Sigmoid colon (tissue), 7 donors: Measurements from ENCODE around the gene SRSF8. TPM values are rescaled to one million over a fixed set of nuclear protein-coding genes. Genes with fewer than 3 reads are reported as not detected.
A peak's percentile ranks its signal among the peaks of the same experiment; 100 is the strongest.

Experiments used
- DNase-seq: peaks from one replicate; pipeline ENCODE4 v3.0.0-alpha.2; 2019
- H3K27ac ChIP-seq, 4 donors: fragments of 200-600 bp; sonication (generic); one replicate each; pipeline ENCODE4 v1.5.1; 2016 to 2019; ENCODE audit warnings: mild to moderate bottlenecking in 1 of 4
- H3K27me3 ChIP-seq, 3 donors: fragments of 200-600 bp; sonication (generic); one replicate each; pipeline ENCODE4 v1.5.1; 2019; ENCODE audit warnings: mild to moderate bottlenecking in 1 of 3
- H3K36me3 ChIP-seq, 4 donors: fragments of 200-600 bp; sonication (generic); one replicate each; pipeline ENCODE4 v1.5.1; 2016 to 2019
- H3K4me1 ChIP-seq, 4 donors: fragments of 200-600 bp; sonication (generic); one replicate each; pipeline ENCODE4 v1.5.1; 2017 to 2019
- H3K4me3 ChIP-seq, 4 donors: fragments of 200-600 bp; sonication (generic); one replicate each; pipeline ENCODE4 v1.5.1; 2017 to 2019; ENCODE audit warnings: mild to moderate bottlenecking in 2 of 4, moderate library complexity in 1 of 4
- H3K9me3 ChIP-seq, 4 donors: fragments of 200-600 bp in 3 of 4; sonication (generic) in 3 of 4; one replicate each; pipeline versions ENCODE4 v1.5.1 to v1.6.1; 2013 to 2019
- CTCF ChIP-seq, 4 experiments: fragments of 450-650 bp in 3 of 4; fragments of 200-600 bp in 1 of 4; IDR thresholded peaks; one replicate each; pipeline ENCODE4 v1.5.1; 2016 to 2019; ENCODE audit warnings: antibody characterized with exemption in 4 of 4, mild to moderate bottlenecking in 3 of 4, moderate library complexity in 2 of 4
- EP300 ChIP-seq, 4 donors: sonication (generic); formaldehyde crosslinking; IDR thresholded peaks; one replicate each; pipeline ENCODE4 v1.6.1; 2017; ENCODE audit warnings: antibody characterized with exemption in 4 of 4
- POLR2A ChIP-seq, 2 donors: fragments of 450-650 bp; IDR thresholded peaks; one replicate each; pipeline ENCODE4 v1.6.1; 2016; ENCODE audit warnings: antibody characterized with exemption in 2 of 2, mild to moderate bottlenecking in 2 of 2, moderate library complexity in 2 of 2
- POLR2AphosphoS5 ChIP-seq, 4 donors: sonication (generic); formaldehyde crosslinking; IDR thresholded peaks; one replicate each; pipeline ENCODE4 v1.6.1; 2017; ENCODE audit warnings: antibody characterized with exemption in 4 of 4
- WGBS, 2 donors: extraction: QIAGEN DNeasy Blood & Tissue Kit; methylation state at CpG; one replicate each; pipeline ENCODE4 v1.1.7; 2013; 5-methylcytosine and 5-hydroxymethylcytosine counted together
- intact Hi-C: fragments of 100-400 bp; cut with DNase I; formaldehyde crosslinking; loops from one replicate; pipeline ENCODE4 v1.15.1; 2023
- polyA plus RNA-seq, 3 donors: library from polyadenylated mRNA; stranded (reverse); fragments of 200-250 nt; gene quantifications; one replicate each; pipeline ENCODE4 v1.2.3, GENCODE V29; 2013
- total RNA-seq, 4 donors: library from RNA; depleted of rRNA; stranded (reverse); fragments of >200 nt; gene quantifications; one replicate each; pipeline ENCODE4 v1.1.0, GENCODE V29; 2016
- donor health status: healthy with polysubstance abuse.
- donor health status: Bipolar disorder and iron deficiency.
- donor health status: healthy.

SRSF8 gene
- total and polyA plus RNA-seq, 7 donors: 15.0 to 54.7 (median 30.4) TPM

- Histone ChIP-seq H3K4me1 (no peaks in the 10 kb centered on the region), H3K36me3 (no peaks in the 10 kb centered on the region), H3K27me3 (peaks cover 0 to 6% (median 0%) of the 10 kb centered on the region in 3 donors), H3K27ac (no peak overlapping the region), H3K9me3 (no peaks in the 10 kb centered on the region), H3K4me3 (no peak overlapping the region)
- WGBS, 2 donors: 95 to 96% methylated on average over 8 of the region's 8 CpGs
- DNase-seq: no peak
- TF ChIP-seq CTCF (IDR thresholded peaks at IDR 0.05) (no peak), EP300 (IDR thresholded peaks at IDR 0.05) (no peak), POLR2A (IDR thresholded peaks at IDR 0.05) (no peak), POLR2AphosphoS5 (IDR thresholded peaks at IDR 0.05) (no peak)
- intact Hi-C loops: no loop called here
Observed at GRCh38 chr11:95057959-95058358, 8.8 kb upstream of the SRSF8 start.

- H3K4me1 ChIP-seq: no peaks in the 10 kb centered on the region
- TF ChIP-seq POLR2A (IDR thresholded peaks at IDR 0.05) (no peak), EP300 (IDR thresholded peaks at IDR 0.05) (no peak), POLR2AphosphoS5 (IDR thresholded peaks at IDR 0.05) (no peak)
- no peak for DNase-seq
- WGBS, 2 donors: 87 to 95% methylated on average over 1 of the region's 1 CpG
- intact Hi-C loops: no loop called here
- H3K4me3 ChIP-seq: no peak overlapping the region
- H3K9me3 ChIP-seq: no peaks in the 10 kb centered on the region
- H3K27me3 ChIP-seq: peaks cover 0 to 6% (median 0%) of the 10 kb centered on the region in 3 donors
- no peak overlapping the region for H3K27ac ChIP-seq
- H3K36me3 ChIP-seq: no peaks in the 10 kb centered on the region
Observed at GRCh38 chr11:95058621-95059020, 8.1 kb upstream of the SRSF8 start.

- no peaks in the 10 kb centered on the region for H3K4me1 ChIP-seq
- no peak for TF ChIP-seq EP300 (IDR thresholded peaks at IDR 0.05)
- no peak for TF ChIP-seq CTCF (IDR thresholded peaks at IDR 0.05)
- TF ChIP-seq POLR2AphosphoS5 (IDR thresholded peaks at IDR 0.05): no peak
- no peak for TF ChIP-seq POLR2A (IDR thresholded peaks at IDR 0.05)
- H3K9me3 ChIP-seq: no peaks in the 10 kb centered on the region
- no peak for DNase-seq
- H3K36me3 ChIP-seq: no peaks in the 10 kb centered on the region
- 83 to 84% methylated on average over 6 of the region's 6 CpGs for WGBS, 2 donors
- peaks cover 0 to 6% (median 0%) of the 10 kb centered on the region in 3 donors for H3K27me3 ChIP-seq
- no peak overlapping the region for H3K27ac ChIP-seq
- intact Hi-C loops: no loop called here
- H3K4me3 ChIP-seq: no peak overlapping the region
Observed at GRCh38 chr11:95059046-95059445, 7.7 kb upstream of the SRSF8 start.

- no peak overlapping the region for H3K27ac ChIP-seq
- intact Hi-C loops: loop anchor here (5.0 to 10.0 kb wide), 5 partner anchors 167 to 722 kb away; partner anchors contain the start of genes AMOTL1, FAM76B and SESN3
- no peak overlapping the region for H3K4me3 ChIP-seq
- TF ChIP-seq EP300 (IDR thresholded peaks at IDR 0.05): no peak
- TF ChIP-seq CTCF (IDR thresholded peaks at IDR 0.05): no peak
- TF ChIP-seq POLR2A (IDR thresholded peaks at IDR 0.05): no peak
- TF ChIP-seq POLR2AphosphoS5 (IDR thresholded peaks at IDR 0.05): no peak
- no peaks in the 10 kb centered on the region for H3K9me3 ChIP-seq
- H3K4me1 ChIP-seq: peaks cover 0 to 20% (median 17%) of the 10 kb centered on the region in 4 donors
- DNase-seq: no peak
- no peaks in the 10 kb centered on the region for H3K27me3 ChIP-seq
- H3K36me3 ChIP-seq: no peaks in the 10 kb centered on the region
- WGBS, 2 donors: 96 to 98% methylated on average over 1 of the region's 1 CpG
Observed at GRCh38 chr11:95065336-95065735, 1.4 kb upstream of the SRSF8 start.

- TF ChIP-seq POLR2A (IDR thresholded peaks at IDR 0.05) (peak in 1 of 2 donors; percentile 50), CTCF (IDR thresholded peaks at IDR 0.05) (peak; percentile 52 to 74 (median 64)), EP300 (IDR thresholded peaks at IDR 0.05) (no peak), POLR2AphosphoS5 (IDR thresholded peaks at IDR 0.05) (peak; percentile 65 to 88 (median 72))
- Histone ChIP-seq H3K27me3 (no peaks in the 10 kb centered on the region), H3K36me3 (no peaks in the 10 kb centered on the region), H3K4me3 (peak overlapping the region; percentile 71 to 83 (median 80)), H3K4me1 (peaks cover 0 to 20% (median 17%) of the 10 kb centered on the region in 4 donors), H3K9me3 (no peaks in the 10 kb centered on the region), H3K27ac (peak overlapping the region; percentile 91 to 99 (median 98))
- DNase-seq: peak; percentile 93
- 0% methylated on average over 98 of the region's 98 CpGs for WGBS, 2 donors
- intact Hi-C loops: loop anchor here (2.0 to 10.0 kb wide), 7 partner anchors 94 to 720 kb away; partner anchors contain the start of genes AMOTL1, CWC15, FAM76B and KDM4D
Observed at GRCh38 chr11:95067039-95067840, 521 bp downstream of the SRSF8 start.
